Amniotic stem cell (primary cell): ENCODE data around the gene TCERG1.

Experiments
- DNase-seq: peaks from one replicate; lab custom pipeline; 2025; lab: John Stamatoyannopoulos, UW

TCERG1 gene

GRCh38 chr5:146446861-146447733, at the start of gene TCERG1:
TCERG1 (plus strand) TSS chr5:146447333; CDS start chr5:146447350, 17 bp downstream.
- DNase-seq: peak; percentile 100

GRCh38 chr5:146398826-146399225, 48.3 kb upstream of the TCERG1 start:
- no peak for DNase-seq

- no peak for DNase-seq
These were observed 47.7 kb upstream of the TCERG1 start for GRCh38 chr5:146399481-146399880.

- DNase-seq: no peak
These were observed 46.9 kb upstream of the TCERG1 start for GRCh38 chr5:146400201-146400600.

- no peak for DNase-seq
These were observed 46.1 kb upstream of the TCERG1 start for GRCh38 chr5:146401021-146401420.

GRCh38 chr5:146402949-146403348, 44.2 kb upstream of the TCERG1 start:
- DNase-seq: no peak

- peak; percentile 5 for DNase-seq
These were observed 38.0 kb upstream of the TCERG1 start for GRCh38 chr5:146409054-146409671.

GRCh38 chr5:146410272-146410671, 36.9 kb upstream of the TCERG1 start:
- no peak for DNase-seq

- no peak for DNase-seq
These were observed 27.4 kb upstream of the TCERG1 start for GRCh38 chr5:146419696-146420095.

GRCh38 chr5:146425023-146425422, 22.1 kb upstream of the TCERG1 start:
- DNase-seq: no peak

- no peak for DNase-seq
These were observed 20.8 kb upstream of the TCERG1 start for GRCh38 chr5:146426305-146426704.

GRCh38 chr5:146426853-146427618, 20.1 kb upstream of the TCERG1 start:
- no peak for DNase-seq

- DNase-seq: no peak
These were observed 19.5 kb upstream of the TCERG1 start for GRCh38 chr5:146427619-146427997.

- no peak for DNase-seq
These were observed 18.5 kb upstream of the TCERG1 start for GRCh38 chr5:146428658-146429057.

- DNase-seq: no peak
These were observed 6.8 kb upstream of the TCERG1 start for GRCh38 chr5:146440353-146440752.

GRCh38 chr5:146440870-146441495, 6.2 kb upstream of the TCERG1 start:
- no peak for DNase-seq

GRCh38 chr5:146441896-146442295, 5.2 kb upstream of the TCERG1 start:
- DNase-seq: no peak

GRCh38 chr5:146447734-146448380, 724 bp downstream of the TCERG1 start:
- DNase-seq: no peak

GRCh38 chr5:146448783-146449519, 1.8 kb downstream of the TCERG1 start:
- DNase-seq: no peak

- DNase-seq: no peak
These were observed 2.9 kb downstream of the TCERG1 start for GRCh38 chr5:146450002-146450401.

GRCh38 chr5:146451411-146451810, 4.3 kb downstream of the TCERG1 start:
- no peak for DNase-seq
